ENCODE data around the gene HYOU1.

DNA sequence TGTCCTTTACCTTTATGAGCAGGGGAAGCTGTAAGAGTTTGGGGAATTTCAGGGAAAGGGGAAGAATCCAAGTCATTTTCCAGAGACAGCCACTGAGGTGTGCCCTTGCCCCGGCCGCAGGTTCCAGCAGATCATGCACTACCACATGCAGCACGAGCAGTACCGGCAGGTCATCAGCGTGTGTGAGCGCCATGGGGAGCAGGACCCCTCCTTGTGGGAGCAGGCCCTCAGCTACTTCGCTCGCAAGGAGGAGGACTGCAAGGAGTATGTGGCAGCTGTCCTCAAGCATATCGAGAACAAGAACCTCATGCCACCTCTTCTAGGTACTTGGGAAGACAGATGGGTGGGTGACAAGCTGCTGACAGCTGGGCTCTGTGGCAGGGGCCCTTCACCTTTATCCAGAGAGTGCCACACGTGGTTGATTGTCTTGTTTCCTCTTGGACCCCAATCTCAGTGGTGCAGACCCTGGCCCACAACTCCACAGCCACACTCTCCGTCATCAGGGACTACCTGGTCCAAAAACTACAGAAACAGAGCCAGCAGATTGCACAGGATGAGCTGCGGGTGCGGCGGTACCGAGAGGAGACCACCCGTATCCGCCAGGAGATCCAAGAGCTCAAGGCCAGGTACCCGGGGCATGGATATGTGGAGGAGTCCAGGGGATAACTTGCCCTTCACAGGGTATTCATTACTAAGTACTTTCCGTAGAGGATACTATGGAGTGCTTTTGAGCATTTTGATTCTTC lies 21.8 kb upstream of the HYOU1 start:
- TF ChIP-seq, protein P1, sequence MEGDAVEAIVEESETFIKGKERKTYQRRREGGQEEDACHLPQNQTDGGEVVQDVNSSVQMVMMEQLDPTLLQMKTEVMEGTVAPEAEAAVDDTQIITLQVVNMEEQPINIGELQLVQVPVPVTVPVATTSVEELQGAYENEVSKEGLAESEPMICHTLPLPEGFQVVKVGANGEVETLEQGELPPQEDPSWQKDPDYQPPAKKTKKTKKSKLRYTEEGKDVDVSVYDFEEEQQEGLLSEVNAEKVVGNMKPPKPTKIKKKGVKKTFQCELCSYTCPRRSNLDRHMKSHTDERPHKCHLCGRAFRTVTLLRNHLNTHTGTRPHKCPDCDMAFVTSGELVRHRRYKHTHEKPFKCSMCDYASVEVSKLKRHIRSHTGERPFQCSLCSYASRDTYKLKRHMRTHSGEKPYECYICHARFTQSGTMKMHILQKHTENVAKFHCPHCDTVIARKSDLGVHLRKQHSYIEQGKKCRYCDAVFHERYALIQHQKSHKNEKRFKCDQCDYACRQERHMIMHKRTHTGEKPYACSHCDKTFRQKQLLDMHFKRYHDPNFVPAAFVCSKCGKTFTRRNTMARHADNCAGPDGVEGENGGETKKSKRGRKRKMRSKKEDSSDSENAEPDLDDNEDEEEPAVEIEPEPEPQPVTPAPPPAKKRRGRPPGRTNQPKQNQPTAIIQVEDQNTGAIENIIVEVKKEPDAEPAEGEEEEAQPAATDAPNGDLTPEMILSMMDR (IDR thresholded peaks at IDR 0.05; ENCODE audit: low read length), result no peak
- TF ChIP-seq EZH2 (IDR thresholded peaks at IDR 0.05; ENCODE audit: borderline replicate concordance, low read length), result no peak

All from OCI-LY1 (cell line).